HG03196 (cell line): ENCODE measurements around the gene DENND1A.

Source experiments
- ATAC-seq: cut with Tn5 transposase; IDR thresholded peaks from one replicate; pipeline ENCODE4 v1.9.1; 2021; ENCODE audit not compliant: unreplicated experiment

Gene DENND1A

DNA sequence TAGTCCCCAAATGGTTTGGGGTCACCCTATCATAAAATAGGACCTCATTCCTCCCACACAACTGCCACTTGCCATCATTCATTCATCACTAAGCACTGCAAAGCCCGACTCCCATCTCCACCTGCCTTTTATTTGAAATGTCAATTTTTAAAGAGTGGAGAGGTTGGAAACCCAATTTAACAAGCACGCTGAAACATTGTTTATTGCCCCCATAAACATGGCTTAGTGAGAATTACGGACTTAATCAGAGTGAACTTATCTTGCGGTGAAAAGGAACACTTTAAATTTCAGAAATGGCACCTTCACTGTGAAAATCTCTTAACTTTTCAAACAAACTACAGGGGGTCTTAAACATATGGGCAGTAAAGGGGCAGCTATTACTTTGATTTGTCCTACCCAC, 332.9 kb downstream of the DENND1A start:
- no peak for ATAC-seq

DNA sequence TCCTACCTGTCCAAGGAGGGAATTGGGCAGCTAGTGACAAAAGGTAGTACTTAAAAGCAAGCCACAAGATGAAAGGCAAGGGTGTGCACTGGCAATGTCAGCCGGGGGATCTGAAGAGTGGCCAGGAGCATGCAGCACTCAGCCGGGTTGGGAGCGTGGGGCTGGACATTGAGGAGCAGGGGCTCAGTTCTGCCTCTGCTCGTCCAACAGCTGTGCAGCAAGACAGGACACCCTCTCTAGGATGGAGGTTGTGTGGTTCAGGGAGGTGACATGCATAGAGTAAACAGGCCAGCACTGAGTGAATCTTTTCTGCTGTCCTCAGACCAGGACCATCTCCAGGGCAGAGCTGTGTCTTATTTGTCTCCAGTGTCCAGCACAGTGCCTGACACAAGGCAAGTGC, 338.6 kb downstream of the DENND1A start:
- no peak for ATAC-seq

DNA sequence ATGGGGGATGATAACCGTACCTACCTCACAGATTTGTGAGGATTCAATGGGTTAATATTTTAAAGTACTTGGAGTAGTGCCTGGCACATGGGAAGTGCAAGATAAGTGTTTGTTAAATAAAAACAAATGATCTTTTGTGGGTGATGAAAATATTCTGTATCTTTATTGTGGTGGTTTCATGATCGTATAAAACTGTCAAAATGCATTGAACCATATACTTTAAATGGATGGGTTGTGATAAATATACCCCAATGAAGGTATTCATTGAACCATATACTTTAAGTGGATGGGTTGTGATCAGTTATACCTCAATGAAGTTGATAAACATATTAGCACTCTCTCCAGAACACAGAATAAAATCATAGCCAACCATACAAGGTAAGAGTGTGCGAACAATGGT, 339.4 kb downstream of the DENND1A start:
- ATAC-seq: no peak

GRCh38 chr9:123589361-123590239, 340.3 kb downstream of the DENND1A start:
- ATAC-seq: no peak

- ATAC-seq: no peak
Observed at GRCh38 chr9:123586275-123586674, 343.7 kb downstream of the DENND1A start.

DNA sequence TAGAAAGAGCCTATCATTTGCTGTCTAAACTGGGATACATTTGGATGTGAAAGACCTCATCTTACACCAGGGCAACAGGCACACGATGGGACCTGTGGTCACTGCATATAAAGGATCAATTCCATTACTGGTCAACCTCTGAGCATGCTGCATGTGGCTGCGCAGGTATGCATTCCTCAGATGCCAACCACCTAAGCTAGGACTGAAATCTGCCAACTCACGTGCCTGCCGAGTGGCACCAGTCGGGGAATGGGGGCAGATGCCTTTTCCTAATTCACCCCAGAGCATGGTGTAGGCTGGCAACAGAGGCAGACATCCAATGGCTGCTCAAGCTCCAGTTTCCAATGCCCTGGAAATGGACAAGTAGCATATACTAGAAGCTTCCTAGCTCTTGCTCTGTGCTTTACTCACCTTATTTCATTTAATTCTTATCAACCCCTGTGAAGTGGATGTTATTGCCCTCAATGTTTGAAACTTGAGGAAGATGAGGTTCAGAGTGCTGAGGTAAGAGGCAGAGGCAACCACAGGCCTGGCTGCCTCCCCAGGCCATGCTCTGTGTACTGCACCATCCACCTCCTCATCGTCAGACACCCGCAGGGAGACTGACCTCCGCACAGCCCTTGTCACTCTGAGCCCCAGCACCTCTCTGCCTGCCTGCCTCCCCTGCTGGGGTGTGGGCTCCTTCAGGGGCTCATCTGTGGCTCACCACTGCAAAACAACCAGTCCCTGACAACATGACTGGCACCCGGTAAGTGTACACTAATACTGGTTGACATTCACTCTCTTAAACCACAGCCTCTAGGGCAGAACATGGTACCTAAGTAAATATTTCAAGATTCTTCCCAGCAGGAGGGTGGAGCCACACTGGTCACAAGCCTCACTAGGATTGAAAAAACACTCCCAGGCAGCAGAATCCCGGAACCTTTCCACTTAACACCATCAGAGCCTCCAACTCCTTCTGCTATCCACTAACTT, 345.4 kb downstream of the DENND1A start:
- ATAC-seq: no peak

DNA sequence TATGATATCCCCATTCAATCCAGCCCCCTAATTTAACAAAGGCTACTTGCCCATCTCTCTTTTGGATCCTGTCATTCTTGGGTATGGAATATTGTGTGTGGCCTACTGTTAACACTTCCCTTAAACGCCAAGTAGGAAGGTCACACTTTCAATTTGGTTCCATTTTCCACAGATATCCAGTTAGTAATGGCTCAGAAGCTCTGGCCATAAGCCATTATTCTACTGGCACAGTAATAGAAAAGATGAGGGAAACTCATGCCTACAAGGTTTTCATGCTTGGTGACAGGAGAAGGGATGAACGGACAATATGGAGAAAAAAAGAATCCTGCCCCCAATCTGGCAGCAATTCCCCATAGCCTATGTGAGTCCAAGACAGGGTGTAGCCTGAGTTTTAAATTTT, 346.3 kb downstream of the DENND1A start:
- no peak for ATAC-seq

- no peak for ATAC-seq
Observed at GRCh38 chr9:123571240-123571639, 358.7 kb downstream of the DENND1A start.

DNA sequence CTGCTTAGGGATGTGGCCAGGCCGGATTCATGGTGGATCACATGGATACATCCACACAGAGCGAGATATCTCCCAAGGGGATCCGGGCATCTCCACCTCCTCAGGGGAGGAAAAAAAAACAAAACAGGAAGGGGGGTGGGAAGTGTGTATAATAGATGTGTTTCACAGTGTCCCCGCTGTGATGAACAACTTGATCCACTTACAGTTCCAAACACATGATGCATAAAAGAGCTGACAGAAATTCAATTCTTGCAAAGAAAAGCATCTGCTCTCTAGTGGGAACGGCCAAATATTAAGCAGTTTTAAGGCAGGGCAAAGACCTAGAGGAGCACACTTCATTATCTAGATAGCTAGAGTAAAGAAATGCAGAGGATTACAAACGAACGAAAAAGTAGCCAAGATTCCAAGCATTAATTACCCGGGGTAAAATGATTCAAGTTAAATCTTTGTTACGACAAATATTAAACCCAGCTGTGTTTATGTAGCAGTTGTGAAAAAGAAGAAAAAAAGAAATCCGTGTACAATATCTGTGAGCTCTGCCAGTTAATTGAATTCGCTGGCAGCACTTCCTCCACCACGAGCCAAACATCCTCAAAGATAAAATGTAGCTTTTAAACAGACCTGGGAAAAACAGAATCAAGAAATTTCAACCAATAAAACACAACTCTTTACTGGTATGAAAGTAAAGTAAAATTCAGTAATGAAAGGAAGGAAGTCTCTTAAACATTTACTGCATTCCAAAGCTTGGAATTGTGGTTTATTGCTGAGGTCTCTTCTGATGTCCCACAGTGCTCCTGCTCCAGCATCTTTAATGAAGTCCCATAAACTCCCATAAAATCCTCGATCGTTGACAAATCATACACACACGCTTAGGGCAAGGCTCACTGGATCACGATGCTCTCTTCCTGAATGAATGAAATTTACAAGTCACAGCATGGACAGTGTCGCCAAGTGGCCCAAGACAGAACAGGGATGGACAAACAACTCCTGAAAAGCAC, 360.9 kb downstream of the DENND1A start:
- no peak for ATAC-seq

DNA sequence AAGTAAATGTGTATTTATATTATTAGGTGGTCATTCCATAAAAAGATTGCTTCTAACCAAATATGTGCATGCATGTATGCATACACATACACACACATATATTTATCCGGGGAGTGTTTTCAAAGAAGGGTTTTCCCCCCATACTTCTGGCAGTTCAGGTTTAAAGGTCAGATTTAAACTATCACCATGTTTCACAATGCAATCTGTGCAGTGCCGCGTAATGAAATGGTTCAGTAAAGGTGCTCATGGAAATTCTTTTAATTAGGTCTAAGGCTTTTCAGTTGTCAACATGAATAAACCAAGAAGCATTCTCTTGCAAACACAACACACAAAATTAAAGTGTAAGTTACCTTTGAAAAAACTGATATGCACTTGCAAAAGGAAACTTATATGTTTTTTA, 362.9 kb downstream of the DENND1A start:
- no peak for ATAC-seq

- ATAC-seq: no peak
Observed at GRCh38 chr9:123564652-123565051, 365.3 kb downstream of the DENND1A start.

- ATAC-seq: no peak
Observed at GRCh38 chr9:123562844-123563346, 367.0 kb downstream of the DENND1A start.

GRCh38 chr9:123561046-123561445, 368.9 kb downstream of the DENND1A start:
- no peak for ATAC-seq

DNA sequence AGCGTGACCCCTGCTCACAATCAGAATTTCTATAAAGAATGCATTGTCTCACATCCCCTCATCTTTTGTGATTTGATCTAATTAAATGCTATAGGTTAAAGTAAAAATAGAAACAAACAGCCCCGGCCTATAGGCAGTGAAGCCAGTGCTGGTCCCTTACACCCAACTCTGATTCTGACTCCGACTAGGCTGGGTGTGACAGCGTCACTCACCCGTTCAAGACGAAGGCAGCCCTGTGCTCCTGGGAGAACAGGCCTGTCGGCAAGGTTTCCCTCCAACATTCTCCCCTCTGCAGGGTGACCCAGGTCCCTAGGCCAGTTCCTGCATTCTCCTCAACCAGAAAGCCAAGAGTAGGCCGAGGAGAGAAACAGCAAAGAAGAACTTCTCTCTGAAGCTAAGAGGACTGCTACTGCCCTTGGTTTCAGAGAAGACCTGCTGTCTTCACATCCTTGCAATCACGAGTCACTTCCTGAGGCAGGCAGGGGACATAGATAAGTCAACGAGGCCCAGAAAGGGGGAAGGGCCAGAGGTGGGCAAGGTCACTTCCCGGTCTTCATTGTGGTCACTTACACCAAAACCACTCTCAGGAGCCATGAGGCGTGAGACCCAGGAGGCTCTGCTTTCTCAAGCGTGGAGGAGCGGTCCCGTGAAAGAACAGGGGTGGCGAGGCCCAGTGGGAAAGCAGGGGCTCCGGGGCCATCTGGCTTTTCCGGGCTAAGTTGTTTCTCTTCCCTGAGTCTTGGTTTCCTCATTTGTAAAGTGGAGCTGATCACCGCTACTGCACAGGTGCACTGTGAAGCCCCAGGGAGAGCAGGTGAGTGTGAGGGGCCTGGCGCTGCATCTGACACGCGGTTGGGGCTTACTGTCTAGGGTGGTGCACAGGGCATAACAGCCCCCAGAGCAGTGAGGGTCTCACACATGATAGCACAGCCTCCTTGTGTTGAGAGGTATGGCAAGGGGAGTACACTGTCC, 373.2 kb downstream of the DENND1A start:
- no peak for ATAC-seq

GRCh38 chr9:123555646-123556045, 374.3 kb downstream of the DENND1A start:
- no peak for ATAC-seq

DNA sequence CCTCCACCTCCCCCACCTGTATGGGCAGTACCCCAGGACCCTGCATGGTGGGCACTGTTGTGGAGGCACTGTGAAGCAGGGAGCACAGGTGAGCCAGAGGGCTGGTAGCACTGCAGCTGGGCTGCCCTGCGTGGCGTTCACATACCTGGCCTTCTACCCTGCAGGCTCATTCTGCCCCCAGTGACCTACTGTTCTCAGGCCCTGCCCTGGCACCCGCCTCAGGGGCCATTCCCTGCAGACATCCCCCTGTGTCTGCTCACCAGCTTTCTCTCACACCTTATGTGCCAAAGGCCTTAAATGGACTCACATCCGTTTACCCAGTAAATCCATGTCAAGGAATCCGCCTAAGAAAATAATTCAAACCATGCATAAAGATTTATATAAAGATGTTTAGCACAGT, 377.4 kb downstream of the DENND1A start:
- ATAC-seq: no peak

- no peak for ATAC-seq
Observed at GRCh38 chr9:123551734-123552133, 378.2 kb downstream of the DENND1A start.

GRCh38 chr9:123550797-123551196, 379.1 kb downstream of the DENND1A start:
- ATAC-seq: no peak

GRCh38 chr9:123550012-123550411, 379.9 kb downstream of the DENND1A start:
- ATAC-seq: no peak
